GM10266 (cell line): ENCODE data around the gene STT3A.

ENCODE experiments used
- DNase-seq: peaks from one replicate; pipeline ENCODE4 v3.0.0; 2012; ENCODE audit errors: extremely low spot score
- CTCF ChIP-seq: IDR thresholded peaks from 2 replicates; pipeline ENCODE4 v1.5.1; 2012; ENCODE audit warnings: mild to moderate bottlenecking, low read depth; ENCODE audit not compliant: control insufficient read depth, insufficient read depth; ENCODE audit errors: missing control alignments

The STT3A gene

GRCh38 chr11:125649465-125650166 lies 57.0 kb downstream of the STT3A start:
- no peak for DNase-seq
- no peak for TF ChIP-seq CTCF

GRCh38 chr11:125662689-125663088 lies 70.0 kb downstream of the STT3A start:
- no peak for TF ChIP-seq CTCF
- DNase-seq: no peak

GRCh38 chr11:125663910-125664309 lies 71.3 kb downstream of the STT3A start:
- TF ChIP-seq CTCF: no peak
- no peak for DNase-seq

- no peak for DNase-seq
- TF ChIP-seq CTCF: no peak
Measured at GRCh38 chr11:125667151-125667550, 74.5 kb downstream of the STT3A start.

- no peak for DNase-seq
- no peak for TF ChIP-seq CTCF
Measured at GRCh38 chr11:125670172-125670571, 77.5 kb downstream of the STT3A start.

GRCh38 chr11:125671561-125671960 lies 78.9 kb downstream of the STT3A start:
- no peak for DNase-seq
- TF ChIP-seq CTCF: no peak
